HEK293 (cell line): Measurements from ENCODE around the gene POLR2L.

ENCODE experiments used
- CTCF ChIA-PET: fragments of 350-600 bp; formaldehyde crosslinking; extraction: SDS; loops from one replicate; lab custom pipeline; 2021; ENCODE audit warnings: antibody characterized with exemption; lab: Yijun Ruan, JAX
- POLR2A ChIA-PET: fragments of 300-600 bp; formaldehyde crosslinking; extraction: SDS; loops from one replicate; lab custom pipeline; 2020; ENCODE audit warnings: antibody characterized with exemption, inconsistent platforms; lab: Yijun Ruan, JAX
- H3K27ac ChIP-seq: fragments of 200-500 bp; sonication (Bioruptor generic); 2 replicates; pipeline ENCODE4 v1.5.1; 2014; ENCODE audit warnings: low read depth, low read length, control low read depth, inconsistent platforms; ENCODE audit errors: extremely low read depth
- H3K36me3 ChIP-seq, 2 experiments: fragments of 200-500 bp in 1 of 2; sonication (Bioruptor generic) in 1 of 2; 1 replicate in 1 of 2; 2 replicates in 1 of 2; pipeline ENCODE4 v1.5.1; 2014 to 2017; ENCODE audit warnings: inconsistent platforms in 2 of 2, low read length in 2 of 2; ENCODE audit not compliant: control insufficient read depth in 2 of 2, insufficient read depth in 1 of 2
- H3K4me1 ChIP-seq: fragments of 200-500 bp; sonication (Bioruptor generic); 2 replicates; pipeline ENCODE4 v1.5.1; 2014; ENCODE audit warnings: mild to moderate bottlenecking, low read length, inconsistent platforms; ENCODE audit not compliant: control insufficient read depth, insufficient read depth
- H3K4me3 ChIP-seq: 2 replicates; pipeline ENCODE4 v1.5.1; 2011; ENCODE audit warnings: low read depth, mild to moderate bottlenecking, control low read depth, low read length, moderate library complexity
- H3K9me3 ChIP-seq: fragments of 200-500 bp; sonication (Bioruptor generic); 2 replicates; pipeline ENCODE4 v1.5.1; 2014; ENCODE audit warnings: low read depth, low read length, inconsistent platforms; ENCODE audit not compliant: control insufficient read depth, insufficient read depth
- BCL11A ChIP-seq: fragments of 450-650 bp; formaldehyde crosslinking; IDR thresholded peaks from 2 replicates; pipeline ENCODE4 v1.5.1; 2016; ENCODE audit warnings: low read depth, missing biosample characterization, missing genetic modification characterization
- EGR2 ChIP-seq: fragments of 450-650 bp; formaldehyde crosslinking; IDR thresholded peaks from 2 replicates; pipeline ENCODE4 v1.5.1; 2016; ENCODE audit warnings: low read depth, missing biosample characterization, missing genetic modification characterization
- GLIS1 ChIP-seq: fragments of 450-650 bp; formaldehyde crosslinking; IDR thresholded peaks from 2 replicates; pipeline ENCODE4 v1.5.1; 2016; ENCODE audit warnings: missing biosample characterization, missing genetic modification characterization
- GLIS2 ChIP-seq: fragments of 450-650 bp; formaldehyde crosslinking; IDR thresholded peaks from 2 replicates; pipeline ENCODE4 v1.5.1; 2016; ENCODE audit warnings: missing biosample characterization, missing genetic modification characterization
- KLF1 ChIP-seq: fragments of 450-650 bp; formaldehyde crosslinking; IDR thresholded peaks from 2 replicates; pipeline ENCODE4 v1.5.1; 2016; ENCODE audit warnings: missing biosample characterization, missing genetic modification characterization
- KLF10 ChIP-seq: fragments of 450-650 bp; IDR thresholded peaks from 2 replicates; pipeline ENCODE4 v1.5.1; 2018; ENCODE audit warnings: missing biosample characterization, mild to moderate bottlenecking, missing genetic modification characterization
- KLF7 ChIP-seq: fragments of 450-650 bp; formaldehyde crosslinking; IDR thresholded peaks from 2 replicates; pipeline ENCODE4 v1.5.1; 2016; ENCODE audit warnings: missing biosample characterization, missing genetic modification characterization, borderline replicate concordance
- KLF8 ChIP-seq: fragments of 450-650 bp; formaldehyde crosslinking; IDR thresholded peaks from 2 replicates; pipeline ENCODE4 v1.5.1; 2016; ENCODE audit warnings: missing biosample characterization, missing genetic modification characterization
- OVOL3 ChIP-seq: fragments of 450-650 bp; formaldehyde crosslinking; IDR thresholded peaks from 2 replicates; pipeline ENCODE4 v1.5.1; 2016; ENCODE audit warnings: missing biosample characterization, missing genetic modification characterization
- PRDM6 ChIP-seq: fragments of 450-650 bp; formaldehyde crosslinking; IDR thresholded peaks from 2 replicates; pipeline ENCODE4 v1.5.1; 2017; ENCODE audit warnings: missing biosample characterization, missing genetic modification characterization
- REPIN1 ChIP-seq: fragments of 450-650 bp; formaldehyde crosslinking; IDR thresholded peaks from 2 replicates; pipeline ENCODE4 v1.5.1; 2017; ENCODE audit warnings: missing biosample characterization, missing genetic modification characterization, low read depth
- SCRT1 ChIP-seq: fragments of 450-650 bp; formaldehyde crosslinking; IDR thresholded peaks from 2 replicates; pipeline ENCODE4 v1.5.1; 2016; ENCODE audit warnings: missing biosample characterization, missing genetic modification characterization, borderline replicate concordance
- SP7 ChIP-seq: fragments of 450-650 bp; formaldehyde crosslinking; IDR thresholded peaks from 2 replicates; pipeline ENCODE4 v1.5.1; 2016; ENCODE audit warnings: missing biosample characterization, missing genetic modification characterization
- YY1 ChIP-seq: fragments of 450-650 bp; formaldehyde crosslinking; IDR thresholded peaks from 2 replicates; pipeline ENCODE4 v1.5.1; 2018; ENCODE audit warnings: missing biosample characterization, missing genetic modification characterization
- ZBTB48 ChIP-seq: fragments of 450-650 bp; formaldehyde crosslinking; IDR thresholded peaks from 2 replicates; pipeline ENCODE4 v1.5.1; 2016; ENCODE audit warnings: missing biosample characterization, missing genetic modification characterization
- ZFHX2 ChIP-seq: fragments of 450-650 bp; formaldehyde crosslinking; conservative IDR thresholded peaks from 2 replicates; pipeline ENCODE4 v1.5.1; 2016; ENCODE audit warnings: missing biosample characterization, missing genetic modification characterization
- ZFP37 ChIP-seq: fragments of 450-650 bp; formaldehyde crosslinking; IDR thresholded peaks from 2 replicates; pipeline ENCODE4 v1.5.1; 2016; ENCODE audit warnings: missing biosample characterization, missing genetic modification characterization
- ZNF155 ChIP-seq: fragments of 450-650 bp; formaldehyde crosslinking; IDR thresholded peaks from 2 replicates; pipeline ENCODE4 v1.5.1; 2016; ENCODE audit warnings: missing biosample characterization, missing genetic modification characterization
- ZNF157 ChIP-seq: fragments of 450-650 bp; formaldehyde crosslinking; IDR thresholded peaks from 2 replicates; pipeline ENCODE4 v1.5.1; 2016; ENCODE audit warnings: missing biosample characterization, missing genetic modification characterization
- ZNF16 ChIP-seq: fragments of 450-650 bp; formaldehyde crosslinking; IDR thresholded peaks from 2 replicates; pipeline ENCODE4 v1.5.1; 2016; ENCODE audit warnings: low read depth, missing biosample characterization, missing genetic modification characterization
- ZNF324 ChIP-seq: fragments of 450-650 bp; formaldehyde crosslinking; IDR thresholded peaks from 2 replicates; pipeline ENCODE4 v1.5.1; 2016; ENCODE audit warnings: missing biosample characterization, missing genetic modification characterization
- ZNF423 ChIP-seq: fragments of 450-650 bp; formaldehyde crosslinking; IDR thresholded peaks from 2 replicates; pipeline ENCODE4 v1.5.1; 2016; ENCODE audit warnings: missing biosample characterization, missing genetic modification characterization
- ZNF513 ChIP-seq: fragments of 450-650 bp; IDR thresholded peaks from 2 replicates; pipeline ENCODE4 v1.5.1; 2018; ENCODE audit warnings: missing biosample characterization, missing genetic modification characterization
- ZNF514 ChIP-seq: fragments of 450-650 bp; formaldehyde crosslinking; IDR thresholded peaks from 2 replicates; pipeline ENCODE4 v1.5.1; 2016; ENCODE audit warnings: missing biosample characterization, missing genetic modification characterization
- ZNF530 ChIP-seq: fragments of 450-650 bp; formaldehyde crosslinking; IDR thresholded peaks from 2 replicates; pipeline ENCODE4 v1.5.1; 2016; ENCODE audit warnings: low read depth, missing biosample characterization, missing genetic modification characterization
- ZNF580 ChIP-seq: fragments of 450-650 bp; formaldehyde crosslinking; IDR thresholded peaks from 2 replicates; pipeline ENCODE4 v1.5.1; 2016; ENCODE audit warnings: missing biosample characterization, missing genetic modification characterization
- ZNF624 ChIP-seq: fragments of 450-650 bp; formaldehyde crosslinking; IDR thresholded peaks from 2 replicates; pipeline ENCODE4 v1.5.1; 2017; ENCODE audit warnings: missing biosample characterization, missing genetic modification characterization
- ZNF777 ChIP-seq: fragments of 450-650 bp; formaldehyde crosslinking; IDR thresholded peaks from 2 replicates; pipeline ENCODE4 v1.5.1; 2017; ENCODE audit warnings: missing biosample characterization, missing genetic modification characterization, borderline replicate concordance
- TF ChIP-seq, protein P1 (sequence below): fragments of 450-650 bp; formaldehyde crosslinking; IDR thresholded peaks from 2 replicates; pipeline ENCODE4 v1.5.1; 2016; ENCODE audit warnings: missing biosample characterization, missing genetic modification characterization

POLR2L gene

DNA sequence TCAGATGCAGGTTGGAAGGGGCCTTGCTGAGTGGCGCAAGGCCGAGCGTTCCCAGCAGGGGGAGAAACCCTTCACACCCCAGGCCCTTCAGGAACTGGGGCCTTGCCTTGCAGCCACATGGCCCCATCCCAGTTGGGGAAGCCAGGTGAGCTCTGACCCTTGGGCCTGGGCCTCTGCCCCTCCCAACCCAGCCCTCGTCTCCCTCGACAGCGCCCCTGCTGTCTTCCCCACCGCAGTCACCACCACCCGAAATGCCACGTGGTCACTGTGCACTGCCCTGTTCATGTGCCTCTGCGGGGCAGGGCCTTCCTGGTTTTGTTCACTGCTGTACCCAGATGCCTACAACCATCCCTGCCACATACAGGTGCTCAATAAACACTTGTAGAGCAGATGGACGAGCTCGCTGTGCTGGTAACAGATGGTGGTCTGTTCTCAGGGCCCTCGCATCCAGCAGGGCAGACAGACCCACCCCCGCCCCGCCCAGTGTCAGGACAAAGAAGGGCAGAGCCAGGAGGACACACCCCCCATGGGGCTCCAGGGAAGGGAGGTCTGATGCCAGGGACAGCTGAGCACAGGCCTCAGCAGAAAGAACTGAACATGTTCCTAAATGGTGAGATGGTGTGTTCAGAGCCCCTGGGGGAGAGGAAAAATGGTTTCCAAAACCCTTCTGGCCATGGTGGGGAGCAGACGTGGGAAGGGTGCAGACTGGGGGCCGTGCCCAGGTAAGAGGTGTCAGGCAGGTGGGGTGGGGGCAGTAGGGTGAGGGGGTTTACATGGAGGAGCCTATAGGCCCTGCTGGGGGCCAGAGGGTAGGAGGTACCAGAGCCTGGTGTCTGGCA lies 3.7 kb downstream of the POLR2L start (continued):
- TF ChIP-seq, protein P1, sequence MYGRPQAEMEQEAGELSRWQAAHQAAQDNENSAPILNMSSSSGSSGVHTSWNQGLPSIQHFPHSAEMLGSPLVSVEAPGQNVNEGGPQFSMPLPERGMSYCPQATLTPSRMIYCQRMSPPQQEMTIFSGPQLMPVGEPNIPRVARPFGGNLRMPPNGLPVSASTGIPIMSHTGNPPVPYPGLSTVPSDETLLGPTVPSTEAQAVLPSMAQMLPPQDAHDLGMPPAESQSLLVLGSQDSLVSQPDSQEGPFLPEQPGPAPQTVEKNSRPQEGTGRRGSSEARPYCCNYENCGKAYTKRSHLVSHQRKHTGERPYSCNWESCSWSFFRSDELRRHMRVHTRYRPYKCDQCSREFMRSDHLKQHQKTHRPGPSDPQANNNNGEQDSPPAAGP = 0 out of 2 replicates have a peak, but pooled peaks have one; percentile 69
- no peak for TF ChIP-seq ZNF580 (tag by site-specific recombination)
- TF ChIP-seq ZNF624 (tag by site-specific recombination) = no peak
- TF ChIP-seq KLF7 = peak; percentile 76; the same call in 1 of the 2 replicates
- no peak for TF ChIP-seq OVOL3 (tag by site-specific recombination)
- TF ChIP-seq BCL11A (tag by site-specific recombination) = peak; percentile 22; the same call in 1 of the 2 replicates
- TF ChIP-seq, all 188 proteins: peak for 17

DNA sequence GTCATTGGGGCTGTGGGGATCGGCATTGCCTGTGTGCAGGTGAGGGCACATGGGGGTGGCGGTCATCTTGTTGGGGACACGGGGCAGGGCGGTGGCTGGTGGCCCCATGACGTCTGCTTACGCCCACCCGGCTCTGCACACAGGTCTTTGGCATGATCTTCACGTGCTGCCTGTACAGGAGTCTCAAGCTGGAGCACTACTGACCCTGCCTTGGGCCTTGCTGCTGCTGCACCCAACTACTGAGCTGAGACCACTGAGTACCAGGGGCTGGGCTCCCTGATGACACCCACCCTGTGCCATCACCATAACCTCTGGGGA lies 4.4 kb downstream of the POLR2L start:
- POLR2A ChIA-PET = interaction anchor here (0.6 to 15.0 kb wide), 4 partner anchors 12 to 32 kb away, joined by 3 to 202 read pairs (median 4); partner anchors contain the start of genes PNPLA2 and RPLP2
- Histone ChIP-seq H3K4me1 (no peaks in the 10 kb centered on the region; the same call in 1 of the 2 replicates), H3K36me3 (peaks cover 0 to 63% of the 10 kb centered on the region in 2 experiments; a peak in 1 of 3 replicates), H3K27ac (no peak overlapping the region), H3K9me3 (no peaks in the 10 kb centered on the region), H3K4me3 (no peak overlapping the region)
- no peak for TF ChIP-seq ZNF777
- no peak for TF ChIP-seq SCRT1 (tag by site-specific recombination)
- no peak for TF ChIP-seq ZNF157
- no peak for TF ChIP-seq GLIS2 (tag by site-specific recombination)
- TF ChIP-seq ZNF155 (tag by site-specific recombination) = no peak
- TF ChIP-seq ZNF514 (tag by site-specific recombination) = no peak
- no peak for TF ChIP-seq ZFP37
- no peak for TF ChIP-seq SP7 (tag by site-specific recombination)
- TF ChIP-seq ZBTB48 = no peak
- CTCF ChIA-PET = interaction anchor here (0.7 kb wide), 1 partner anchor 318 kb away, joined by 4 read pairs; no protein-coding TSS in a partner anchor

- no peak overlapping the region for H3K4me3 ChIP-seq
- POLR2A ChIA-PET = interaction anchor here (1.2 to 15.0 kb wide), 3 partner anchors 21 to 47 kb away, joined by 3 to 202 read pairs (median 4); partner anchors contain the start of genes CEND1, PNPLA2 and RPLP2
- TF ChIP-seq KLF1 (tag by site-specific recombination) = peak; percentile 72
- TF ChIP-seq ZNF16 = no peak
- no peak for TF ChIP-seq ZNF530 (tag by site-specific recombination)
- 0 out of 2 replicates have a peak, but pooled peaks have one; percentile 25 for TF ChIP-seq KLF8 (tag by site-specific recombination)
- TF ChIP-seq KLF10 (tag by site-specific recombination) = peak; percentile 67; the same call in 1 of the 2 replicates
- TF ChIP-seq YY1 = no peak
- TF ChIP-seq ZNF423 (tag by site-specific recombination) = no peak
- TF ChIP-seq REPIN1 = no peak
- TF ChIP-seq EGR2 (tag by site-specific recombination) = peak; percentile 81
- no peak for TF ChIP-seq ZNF777
- no peak for TF ChIP-seq ZNF324 (tag by site-specific recombination)
- no peak for TF ChIP-seq PRDM6
- TF ChIP-seq ZFHX2 (tag by site-specific recombination) = peak; percentile 80
- TF ChIP-seq ZNF513 (tag by site-specific recombination) = no peak
- TF ChIP-seq GLIS1 = peak; percentile 48
Measured at GRCh38 chr11:837189-837989, 4.9 kb downstream of the POLR2L start.

More at GRCh38 chr11:837189-837989, 4.9 kb downstream of the POLR2L start:
- H3K9me3 ChIP-seq = no peaks in the 10 kb centered on the region
- H3K36me3 ChIP-seq = peaks cover 0 to 63% of the 10 kb centered on the region in 2 experiments; a peak in 1 of 3 replicates
- H3K4me1 ChIP-seq = no peaks in the 10 kb centered on the region; the same call in 1 of the 2 replicates
- CTCF ChIA-PET = interaction anchor here (0.7 kb wide), 1 partner anchor 318 kb away, joined by 4 read pairs; no protein-coding TSS in a partner anchor
- H3K27ac ChIP-seq = no peak overlapping the region
